Caco-2 (cell line): ENCODE data around the gene SSTR3. TPM values are rescaled to one million over a fixed set of nuclear protein-coding genes. Genes with fewer than 3 reads are reported as not detected.
"Not testable (repeated sequence)": the region's sequence is repeated elsewhere in the genome, so short reads cannot be mapped to it uniquely, and the experiment has no call there.

ENCODE experiments used
- BruUV-seq: library from RNA; stranded (reverse); fragments of 400-500 nt; replicated peaks from 2 replicates; lab custom pipeline; 2021; lab: Mats Ljungman, UMichigan
- CTCF ChIA-PET: fragments of 300-600 bp; sonication (Branson Sonifier 250); formaldehyde crosslinking; loops from one replicate; lab custom pipeline; 2022; ENCODE audit warnings: antibody characterized with exemption; lab: Charles Lee
- POLR2A ChIA-PET: fragments of 300-600 bp; sonication (Branson Sonifier 250); formaldehyde crosslinking; loops from one replicate; lab custom pipeline; 2022; ENCODE audit warnings: antibody characterized with exemption; lab: Charles Lee
- DNase-seq, 2 experiments: peaks; one replicate each; pipeline versions ENCODE4 v3.0.0 to v3.0.0-alpha.2; 2020 to 2022
- H3K27me3 ChIP-seq: replicated peaks from 2 replicates; pipeline ENCODE4 v1.6.0; 2011; ENCODE audit warnings: low read length; ENCODE audit not compliant: control insufficient read depth, insufficient read depth
- H3K36me3 ChIP-seq: 2 replicates; pipeline ENCODE4 v1.5.1; 2011; ENCODE audit warnings: low read length; ENCODE audit not compliant: control insufficient read depth, insufficient read depth
- H3K4me1 ChIP-seq: fragments of 250-450 bp; sonication (Bioruptor Pico); 2 replicates; pipeline ENCODE4 v1.5.1; 2020; ENCODE audit warnings: mild to moderate bottlenecking
- H3K4me3 ChIP-seq: 2 replicates; pipeline ENCODE4 v1.5.1; 2011; ENCODE audit warnings: low read depth, mild to moderate bottlenecking, control low read depth, low read length
- H3K9me3 ChIP-seq: fragments of 250-450 bp; sonication (Bioruptor Pico); 2 replicates; pipeline ENCODE4 v1.5.1; 2020; ENCODE audit warnings: mild to moderate bottlenecking, moderate library complexity
- H3K27ac Mint-ChIP-seq: one replicate; pipeline ENCODE4 v1.8.0; 2022; ENCODE audit warnings: mixed read lengths; ENCODE audit not compliant: unreplicated experiment
- H3K27me3 Mint-ChIP-seq: one replicate; pipeline ENCODE4 v1.8.0; 2022; ENCODE audit warnings: mixed read lengths; ENCODE audit not compliant: insufficient read depth, unreplicated experiment
- H3K36me3 Mint-ChIP-seq: one replicate; pipeline ENCODE4 v1.8.0; 2022; ENCODE audit warnings: mild to moderate bottlenecking, mixed read lengths; ENCODE audit not compliant: insufficient read depth, unreplicated experiment
- H3K4me1 Mint-ChIP-seq: one replicate; pipeline ENCODE4 v1.8.0; 2022; ENCODE audit warnings: low read depth, mixed read lengths; ENCODE audit not compliant: unreplicated experiment
- H3K4me3 Mint-ChIP-seq: one replicate; pipeline ENCODE4 v1.8.0; 2022; ENCODE audit warnings: mild to moderate bottlenecking, moderate library complexity, mixed read lengths; ENCODE audit not compliant: unreplicated experiment
- H3K9me3 Mint-ChIP-seq: one replicate; pipeline ENCODE4 v1.8.0; 2022; ENCODE audit warnings: mixed read lengths; ENCODE audit not compliant: unreplicated experiment
- intact Hi-C: fragments of 100-400 bp; cut with micrococcal nuclease; formaldehyde crosslinking; loops from one replicate; pipeline ENCODE4 v1.10.0; 2022; ENCODE audit not compliant: unreplicated experiment
- total RNA-seq: library from RNA; stranded (reverse); gene quantifications from 2 replicates; pipeline ENCODE4 v1.2.3, GENCODE V29; 2022
- TF ChIP-seq, protein P1 (sequence below), 2 experiments: fragments of 200-600 bp in 1 of 2; IDR thresholded peaks; 1 replicate in 1 of 2; 2 replicates in 1 of 2; pipeline versions ENCODE4 v1.5.1 to v1.8.0; 2011 to 2022; ENCODE audit warnings: antibody characterized with exemption in 1 of 2, control low read depth in 1 of 2, inconsistent platforms in 1 of 2, low read depth in 1 of 2, low read length in 1 of 2, mild to moderate bottlenecking in 1 of 2, moderate library complexity in 1 of 2; ENCODE audit not compliant: insufficient read depth in 1 of 2, severe bottlenecking in 1 of 2, unreplicated experiment in 1 of 2

SSTR3 gene
- total RNA-seq, 1 experiment from 2014 or later, result not detected

DNA sequence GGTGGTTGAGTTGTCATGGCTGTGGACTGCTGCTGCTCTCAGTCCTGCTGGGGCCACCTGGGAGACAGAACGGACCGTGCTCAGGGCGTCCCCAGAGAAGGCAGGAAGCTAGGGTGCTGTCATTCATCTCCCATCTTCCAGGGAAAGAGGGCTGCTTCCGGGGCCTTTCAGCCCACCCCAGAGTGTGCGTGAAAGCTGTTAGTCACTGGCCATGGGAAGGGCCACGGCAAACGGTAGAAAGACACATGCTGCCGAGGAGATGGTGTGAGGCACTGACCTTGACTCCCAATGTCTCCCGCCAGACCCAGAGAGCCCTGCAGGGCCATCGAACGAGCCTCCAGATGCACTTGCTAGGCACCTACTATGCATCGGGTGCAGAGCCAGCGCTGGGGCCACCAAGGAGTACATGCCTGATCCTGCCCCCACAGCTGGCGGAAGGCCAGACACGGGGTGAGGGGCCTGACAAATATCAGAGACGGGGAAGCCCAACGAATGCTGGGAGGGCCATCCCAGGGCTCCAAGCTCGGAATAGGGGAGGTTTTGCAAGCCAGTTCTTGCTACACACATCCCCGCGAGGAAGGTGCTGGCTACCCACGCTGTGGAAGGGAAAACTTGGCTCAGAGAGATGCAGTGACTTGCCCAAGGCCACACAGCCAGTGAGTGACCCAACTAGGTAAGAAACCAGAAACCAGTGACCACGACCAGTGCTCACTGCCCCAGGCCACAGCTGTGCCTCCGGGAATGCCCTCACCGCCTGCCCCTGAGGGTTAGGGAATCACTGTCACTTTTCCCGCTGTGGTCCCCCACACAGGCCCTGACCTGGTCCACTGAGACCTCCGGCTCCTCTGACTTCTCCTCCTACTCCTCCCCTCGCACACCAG lies 21.7 kb upstream of the SSTR3 start:
- Mint-ChIP-seq H3K27me3 (peaks cover 8% of the 10 kb centered on the region), H3K36me3 (no peaks in the 10 kb centered on the region), H3K4me1 (no peaks in the 10 kb centered on the region), H3K27ac (no peak overlapping the region), H3K4me3 (no peak overlapping the region), H3K9me3 (no peaks in the 10 kb centered on the region)
- POLR2A ChIA-PET, result no interaction called here
- intact Hi-C loops, result no loop called here
- DNase-seq, result peak in 1 of 2 experiments; percentile 25
- Histone ChIP-seq H3K27me3 (no peaks in the 10 kb centered on the region; the same call in 1 of the 2 replicates), H3K36me3 (no peaks in the 10 kb centered on the region), H3K9me3 (no peaks in the 10 kb centered on the region), H3K4me1 (no peaks in the 10 kb centered on the region), H3K4me3 (no peak overlapping the region)
- CTCF ChIA-PET, result no interaction called here
- TF ChIP-seq, protein P1, sequence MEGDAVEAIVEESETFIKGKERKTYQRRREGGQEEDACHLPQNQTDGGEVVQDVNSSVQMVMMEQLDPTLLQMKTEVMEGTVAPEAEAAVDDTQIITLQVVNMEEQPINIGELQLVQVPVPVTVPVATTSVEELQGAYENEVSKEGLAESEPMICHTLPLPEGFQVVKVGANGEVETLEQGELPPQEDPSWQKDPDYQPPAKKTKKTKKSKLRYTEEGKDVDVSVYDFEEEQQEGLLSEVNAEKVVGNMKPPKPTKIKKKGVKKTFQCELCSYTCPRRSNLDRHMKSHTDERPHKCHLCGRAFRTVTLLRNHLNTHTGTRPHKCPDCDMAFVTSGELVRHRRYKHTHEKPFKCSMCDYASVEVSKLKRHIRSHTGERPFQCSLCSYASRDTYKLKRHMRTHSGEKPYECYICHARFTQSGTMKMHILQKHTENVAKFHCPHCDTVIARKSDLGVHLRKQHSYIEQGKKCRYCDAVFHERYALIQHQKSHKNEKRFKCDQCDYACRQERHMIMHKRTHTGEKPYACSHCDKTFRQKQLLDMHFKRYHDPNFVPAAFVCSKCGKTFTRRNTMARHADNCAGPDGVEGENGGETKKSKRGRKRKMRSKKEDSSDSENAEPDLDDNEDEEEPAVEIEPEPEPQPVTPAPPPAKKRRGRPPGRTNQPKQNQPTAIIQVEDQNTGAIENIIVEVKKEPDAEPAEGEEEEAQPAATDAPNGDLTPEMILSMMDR (IDR thresholded peaks at IDR 0.05; ENCODE audit: insufficient read depth in 1 of 2, low read depth in 1 of 2, low read length in 1 of 2, severe bottlenecking in 1 of 2, unreplicated experiment in 1 of 2), result no peak
- BruUV-seq, result no TSS peak

DNA sequence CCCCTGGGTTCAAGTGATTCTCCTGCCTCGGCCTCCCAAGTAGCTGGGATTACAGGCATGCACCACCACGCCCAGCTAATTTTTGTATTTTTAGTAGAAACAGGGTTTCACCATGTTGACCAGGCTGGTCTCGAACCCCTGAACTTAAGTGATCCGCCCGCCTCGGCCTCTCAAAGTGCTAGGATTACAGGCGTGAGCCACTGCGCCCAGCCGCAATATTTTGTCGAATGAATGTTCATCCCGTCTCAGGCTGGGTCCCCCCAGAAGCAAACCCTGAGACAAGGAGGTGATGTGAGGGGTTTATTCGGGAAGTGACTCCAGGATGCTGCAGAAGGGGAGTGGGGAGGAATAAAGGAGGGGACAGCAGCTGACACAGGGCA lies 21.1 kb upstream of the SSTR3 start:
- H3K36me3 Mint-ChIP-seq, H3K27ac Mint-ChIP-seq, H3K4me1 ChIP-seq, intact Hi-C loops, H3K4me3 Mint-ChIP-seq, CTCF ChIA-PET, H3K9me3 ChIP-seq, H3K4me3 ChIP-seq, BruUV-seq, H3K27me3 ChIP-seq, DNase-seq, H3K27me3 Mint-ChIP-seq, H3K4me1 Mint-ChIP-seq, H3K9me3 Mint-ChIP-seq, H3K36me3 ChIP-seq, POLR2A ChIA-PET: not testable (repeated sequence)

DNA sequence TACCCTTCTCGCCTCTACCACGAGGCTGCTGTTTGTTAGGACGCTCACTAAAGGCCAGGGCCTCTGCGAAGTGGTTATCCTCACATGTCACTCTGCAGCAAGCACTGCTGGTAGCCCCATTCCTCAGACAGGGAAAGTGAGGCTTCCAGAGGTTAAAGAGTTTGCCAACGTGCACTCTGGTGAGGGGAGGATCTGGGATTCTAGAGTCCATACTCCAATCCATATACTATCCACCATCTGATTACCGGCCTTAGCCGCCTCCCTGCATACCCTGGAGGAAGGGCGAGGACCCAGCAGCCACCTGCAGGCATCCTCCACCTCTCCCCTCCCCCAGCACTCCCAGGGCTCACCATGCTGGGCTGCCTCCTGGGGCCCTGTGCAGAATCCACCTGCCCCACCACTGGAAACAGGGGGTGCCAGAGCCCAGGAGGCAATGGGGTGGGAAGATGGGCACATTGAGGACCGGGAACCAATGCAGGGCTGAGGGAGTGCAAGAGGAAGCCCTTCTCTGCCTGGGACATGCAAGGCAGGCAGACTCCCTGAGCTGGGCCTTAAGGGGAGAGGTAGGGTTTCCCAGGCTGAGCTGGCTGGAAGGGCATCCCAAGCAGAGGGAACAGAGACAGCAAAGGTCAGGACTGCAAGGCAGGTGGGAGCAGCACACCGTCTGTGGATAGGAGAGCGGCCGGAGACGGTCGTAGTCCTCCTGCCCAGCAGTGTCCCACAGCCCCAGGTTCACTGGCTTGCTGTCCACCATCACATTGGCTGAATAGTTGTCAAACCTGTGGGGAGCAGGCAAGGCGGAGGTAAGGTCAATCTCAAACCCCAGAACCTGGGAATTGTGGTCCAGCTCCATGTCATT lies 20.1 kb upstream of the SSTR3 start:
- POLR2A ChIA-PET, result no interaction called here
- H3K9me3 Mint-ChIP-seq, result no peaks in the 10 kb centered on the region
- CTCF ChIA-PET, result no interaction called here

More for the DNA sequence above, 20.1 kb upstream of the SSTR3 start:
- intact Hi-C loops, result no loop called here
- Mint-ChIP-seq H3K27ac (no peak overlapping the region), H3K4me3 (no peak overlapping the region), H3K36me3 (no peaks in the 10 kb centered on the region), H3K4me1 (no peaks in the 10 kb centered on the region), H3K27me3 (peaks cover 5% of the 10 kb centered on the region)
- no peaks in the 10 kb centered on the region; the same call in 1 of the 2 replicates for H3K27me3 ChIP-seq
- no peaks in the 10 kb centered on the region for H3K4me1 ChIP-seq
- peak in 1 of 2 experiments; percentile 33 for DNase-seq
- no TSS peak for BruUV-seq
- no peak overlapping the region for H3K4me3 ChIP-seq
- no peaks in the 10 kb centered on the region for H3K9me3 ChIP-seq
- no peaks in the 10 kb centered on the region for H3K36me3 ChIP-seq
- TF ChIP-seq, protein P1 (IDR thresholded peaks at IDR 0.05; ENCODE audit: insufficient read depth in 1 of 2, low read depth in 1 of 2, low read length in 1 of 2, severe bottlenecking in 1 of 2, unreplicated experiment in 1 of 2), result no peak
